PFSK-1 (cell line): ENCODE data around the gene KRTAP13-2. TPM values are rescaled to one million over a fixed set of nuclear protein-coding genes. Genes with fewer than 3 reads are reported as not detected.

Experiments
- FOXP2 ChIP-seq: optimal IDR thresholded peaks from 2 replicates; pipeline ENCODE3; 2011; ENCODE audit warnings: borderline replicate concordance, control low read depth, inconsistent platforms; ENCODE audit not compliant: insufficient read depth; ENCODE audit errors: extremely low read length, extremely low read depth
- POLR2AphosphoS5 ChIP-seq: IDR thresholded peaks from 2 replicates; pipeline ENCODE4 v1.6.1; 2012; ENCODE audit warnings: low read depth, mild to moderate bottlenecking, control low read depth, low read length, moderate library complexity
- SIN3A ChIP-seq: IDR thresholded peaks from 2 replicates; pipeline ENCODE4 v1.6.1; 2012; ENCODE audit warnings: mild to moderate bottlenecking, low read length, moderate library complexity, borderline replicate concordance; ENCODE audit not compliant: insufficient read depth
- TAF1 ChIP-seq: IDR thresholded peaks from 2 replicates; pipeline ENCODE4 v1.6.1; 2012; ENCODE audit warnings: low read length, control low read depth, borderline replicate concordance; ENCODE audit not compliant: insufficient read depth
- polyA plus RNA-seq: library from polyadenylated mRNA; unstranded; fragments of >200 nt; gene quantifications from one replicate; pipeline ENCODE4 v1.2.1, GENCODE V29; 2012; ENCODE audit warnings: low read depth, missing spikeins; ENCODE audit not compliant: insufficient read length
- TF ChIP-seq, protein P1 (sequence below), 2 experiments: IDR thresholded peaks; 2 replicates each; pipeline versions ENCODE4 v1.6.1 to v1.8.0; 2011 to 2012; ENCODE audit warnings: low read depth in 2 of 2, low read length in 2 of 2, control low read depth in 1 of 2, inconsistent platforms in 1 of 2, mild to moderate bottlenecking in 1 of 2, moderate library complexity in 1 of 2; ENCODE audit not compliant: insufficient read depth in 1 of 2

The KRTAP13-2 gene, protein sequence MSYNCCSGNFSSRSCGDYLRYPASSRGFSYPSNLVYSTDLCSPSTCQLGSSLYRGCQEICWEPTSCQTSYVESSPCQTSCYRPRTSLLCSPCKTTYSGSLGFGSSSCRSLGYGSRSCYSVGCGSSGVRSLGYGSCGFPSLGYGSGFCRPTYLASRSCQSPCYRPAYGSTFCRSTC
- polyA plus RNA-seq, result not detected

DNA sequence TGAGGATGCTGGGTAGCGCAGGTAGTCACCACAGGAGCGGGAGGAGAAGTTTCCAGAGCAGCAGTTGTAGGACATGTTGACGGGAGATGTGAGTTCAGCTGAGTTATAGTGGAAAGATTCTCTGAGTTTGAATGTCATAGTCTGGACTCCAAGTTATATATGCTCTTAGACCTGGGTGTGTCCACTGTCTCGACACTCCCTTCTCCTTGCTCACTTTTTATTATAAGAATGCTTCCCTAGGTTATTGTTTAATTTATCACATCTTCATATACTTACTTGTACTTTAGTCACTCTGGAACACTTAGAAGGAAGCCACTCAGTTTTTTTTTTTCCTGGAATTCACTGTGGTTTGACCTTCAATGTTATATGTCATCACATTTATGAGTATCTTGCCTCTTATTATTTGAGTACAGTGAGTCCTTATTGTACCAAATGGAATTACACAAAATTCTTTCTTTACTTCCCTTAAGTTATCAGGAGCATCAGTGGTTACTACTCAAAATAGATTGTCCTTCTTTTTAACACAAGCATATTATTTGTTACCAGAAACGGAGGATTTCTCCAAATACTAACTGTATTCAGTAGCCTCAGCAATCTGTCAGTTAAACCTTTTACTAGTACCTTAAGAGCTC lies at the start of gene KRTAP13-2:
Gene KRTAP13-2 (minus strand): TSS at position 133 of the 632 bp plus-strand sequence. CDS start 58 bp downstream, at position 75.
- TF ChIP-seq FOXP2 (no peak), TAF1 (no peak), POLR2AphosphoS5 (no peak), SIN3A (no peak)
- TF ChIP-seq, protein P1, sequence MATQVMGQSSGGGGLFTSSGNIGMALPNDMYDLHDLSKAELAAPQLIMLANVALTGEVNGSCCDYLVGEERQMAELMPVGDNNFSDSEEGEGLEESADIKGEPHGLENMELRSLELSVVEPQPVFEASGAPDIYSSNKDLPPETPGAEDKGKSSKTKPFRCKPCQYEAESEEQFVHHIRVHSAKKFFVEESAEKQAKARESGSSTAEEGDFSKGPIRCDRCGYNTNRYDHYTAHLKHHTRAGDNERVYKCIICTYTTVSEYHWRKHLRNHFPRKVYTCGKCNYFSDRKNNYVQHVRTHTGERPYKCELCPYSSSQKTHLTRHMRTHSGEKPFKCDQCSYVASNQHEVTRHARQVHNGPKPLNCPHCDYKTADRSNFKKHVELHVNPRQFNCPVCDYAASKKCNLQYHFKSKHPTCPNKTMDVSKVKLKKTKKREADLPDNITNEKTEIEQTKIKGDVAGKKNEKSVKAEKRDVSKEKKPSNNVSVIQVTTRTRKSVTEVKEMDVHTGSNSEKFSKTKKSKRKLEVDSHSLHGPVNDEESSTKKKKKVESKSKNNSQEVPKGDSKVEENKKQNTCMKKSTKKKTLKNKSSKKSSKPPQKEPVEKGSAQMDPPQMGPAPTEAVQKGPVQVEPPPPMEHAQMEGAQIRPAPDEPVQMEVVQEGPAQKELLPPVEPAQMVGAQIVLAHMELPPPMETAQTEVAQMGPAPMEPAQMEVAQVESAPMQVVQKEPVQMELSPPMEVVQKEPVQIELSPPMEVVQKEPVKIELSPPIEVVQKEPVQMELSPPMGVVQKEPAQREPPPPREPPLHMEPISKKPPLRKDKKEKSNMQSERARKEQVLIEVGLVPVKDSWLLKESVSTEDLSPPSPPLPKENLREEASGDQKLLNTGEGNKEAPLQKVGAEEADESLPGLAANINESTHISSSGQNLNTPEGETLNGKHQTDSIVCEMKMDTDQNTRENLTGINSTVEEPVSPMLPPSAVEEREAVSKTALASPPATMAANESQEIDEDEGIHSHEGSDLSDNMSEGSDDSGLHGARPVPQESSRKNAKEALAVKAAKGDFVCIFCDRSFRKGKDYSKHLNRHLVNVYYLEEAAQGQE (IDR thresholded peaks at IDR 0.05; ENCODE audit: insufficient read depth in 1 of 2, low read depth in 2 of 2, low read length in 2 of 2), result no peak

DNA sequence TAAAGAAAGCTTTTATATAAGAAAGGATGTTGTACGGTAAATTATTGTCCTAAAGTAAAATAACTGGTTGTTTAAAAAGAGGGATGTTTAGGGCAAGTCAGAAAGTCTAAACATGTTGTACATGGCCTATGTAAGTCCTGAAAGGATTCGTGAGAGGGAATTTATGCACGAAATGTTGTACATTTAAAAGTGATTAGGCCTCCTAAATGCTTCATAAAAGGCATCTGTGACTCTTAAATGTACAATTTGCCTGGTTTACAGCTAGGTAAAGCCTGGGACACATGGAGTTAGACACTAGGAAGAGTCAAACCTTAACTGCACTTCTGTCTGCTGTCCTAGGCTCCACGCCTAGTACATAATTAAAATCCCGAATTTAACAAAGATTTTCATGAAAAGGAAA lies 43.9 kb upstream of the KRTAP13-2 start:
- no peak for TF ChIP-seq FOXP2
- TF ChIP-seq, protein P1 (IDR thresholded peaks at IDR 0.05; ENCODE audit: insufficient read depth in 1 of 2, low read depth in 2 of 2, low read length in 2 of 2), result no peak
- no peak for TF ChIP-seq TAF1
- no peak for TF ChIP-seq POLR2AphosphoS5
- TF ChIP-seq SIN3A, result no peak

DNA sequence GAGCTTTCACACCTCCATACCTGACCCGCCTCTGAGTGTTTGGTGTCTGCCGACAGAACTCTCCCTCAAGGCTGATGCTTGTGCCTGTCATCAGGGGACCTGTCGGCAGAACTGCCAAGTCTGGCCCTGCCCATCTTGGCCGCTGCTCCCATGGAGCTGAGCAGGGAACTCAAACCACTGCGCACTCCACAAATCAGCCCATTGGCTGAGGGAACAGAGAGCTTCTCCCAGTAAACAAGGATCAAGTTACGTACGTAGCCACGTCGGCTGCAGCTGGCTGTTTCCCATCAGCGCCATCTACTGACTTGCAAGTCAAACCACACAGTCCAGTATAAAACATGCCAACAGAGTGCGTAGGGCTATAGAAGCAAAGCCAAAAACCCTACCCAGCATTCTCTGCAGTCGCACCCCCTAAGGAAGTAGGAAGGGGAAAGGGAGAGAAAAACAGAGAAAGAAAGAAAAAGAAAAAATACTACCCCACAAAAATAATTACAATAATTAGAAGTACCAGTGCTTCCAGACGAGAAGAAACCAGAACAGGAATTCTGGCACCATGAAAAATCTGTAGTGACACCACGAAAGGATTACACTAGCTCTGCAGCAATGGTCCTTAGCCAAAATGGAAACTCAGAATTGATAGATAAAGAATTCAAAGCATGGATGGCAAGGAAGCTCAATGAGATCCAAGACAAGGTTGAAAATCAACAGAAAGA lies 36.9 kb upstream of the KRTAP13-2 start:
- TF ChIP-seq, protein P1 (IDR thresholded peaks at IDR 0.05; ENCODE audit: insufficient read depth in 1 of 2, low read depth in 2 of 2, low read length in 2 of 2), result no peak
- TF ChIP-seq FOXP2, result peak; percentile 99

- TF ChIP-seq, protein P1 (IDR thresholded peaks at IDR 0.05; ENCODE audit: insufficient read depth in 1 of 2, low read depth in 2 of 2, low read length in 2 of 2), result no peak
- TF ChIP-seq FOXP2 (no peak), SIN3A (no peak), TAF1 (no peak), POLR2AphosphoS5 (no peak)
Observed at GRCh38 chr21:30395731-30396130, 23.7 kb upstream of the KRTAP13-2 start, which contains the start of gene KRTAP13-1. TSS of gene KRTAP13-1 (plus strand) at chr21:30396031. CDS start at chr21:30396087, 56 bp downstream.
